ENCODE measurements around the gene NSD1. TPM values are rescaled to one million over a fixed set of nuclear protein-coding genes. Genes with fewer than 3 reads are reported as not detected.

Gene NSD1
- total and polyA plus RNA-seq, 9 of the 15 experiments (the other 6 are each of a cell fraction or from before 2014, with no cell fraction given) = 3.8 to 51.0 (median 24.7) TPM

- TF ChIP-seq POU5F1 (IDR thresholded peaks at IDR 0.05; ENCODE audit: borderline replicate concordance, low read depth, low read length, partially characterized antibody) (no peak), NRF1 (conservative IDR thresholded peaks at IDR 0.05 in 1 of 2, IDR thresholded peaks at IDR 0.05 in 1 of 2) (peak in 1 of 2 experiments; percentile 22; a peak in 1 of 4 replicates), TBP (optimal IDR thresholded peaks at IDR 0.05; ENCODE audit: low read depth, low read length) (peak; percentile 19), RB1 (IDR thresholded peaks at IDR 0.05; ENCODE audit: low read depth) (0 out of 2 replicates have a peak, but pooled peaks have one; percentile 3), ATF1 (CRISPR knock-in tag; IDR thresholded peaks at IDR 0.05) (no peak), ATF1 (tag; IDR thresholded peaks at IDR 0.05) (peak; percentile 48), SIN3A (IDR thresholded peaks at IDR 0.05; ENCODE audit: borderline replicate concordance in 2 of 2, control insufficient read depth in 1 of 2, low read depth in 2 of 2, low read length in 2 of 2) (0 out of 4 replicates have a peak, but pooled peaks have one; percentile 17 to 21), ARID4B (CRISPR knock-in tag; IDR thresholded peaks at IDR 0.05) (peak; percentile 10; the same call in 1 of the 2 replicates), TGIF2 (CRISPR knock-in tag; IDR thresholded peaks at IDR 0.05) (peak; percentile 74; the same call in 1 of the 2 replicates), GABPA (tag; conservative IDR thresholded peaks at IDR 0.05; ENCODE audit: low read depth) (peak; percentile 89)
Observed at GRCh38 chr5:177303925-177304391, 170.4 kb downstream of the NSD1 start (continued).

Data from K562 (cell line).